ENCODE measurements around the gene IL26.

- TF ChIP-seq EP300 (IDR thresholded peaks at IDR 0.05) = no peak
- TF ChIP-seq CTCF (IDR thresholded peaks at IDR 0.05) = no peak
- no peak for TF ChIP-seq POLR2A (IDR thresholded peaks at IDR 0.05)
- no peak for TF ChIP-seq POLR2AphosphoS5 (IDR thresholded peaks at IDR 0.05)
Measured at GRCh38 chr12:68231691-68232090, 6.1 kb upstream of the IL26 start.

Data from suprapubic skin (tissue), 4 donors.